GM18505 (cell line): ENCODE results near the gene TRAF2.
A peak's percentile ranks its signal among the peaks of the same experiment; 100 is the strongest.

ENCODE experiments used
- ATAC-seq: cut with Tn5 transposase; IDR thresholded peaks from one replicate; pipeline ENCODE4 v1.9.1; 2021; ENCODE audit not compliant: unreplicated experiment
- POLR2A ChIP-seq: IDR thresholded peaks from 4 replicates; pipeline ENCODE4 v1.6.1; 2011; ENCODE audit warnings: borderline replicate concordance; ENCODE audit not compliant: insufficient read depth, insufficient read length; ENCODE audit errors: extremely low read depth

Gene TRAF2

GRCh38 chr9:136944519-136945332 lies 58.4 kb downstream of the TRAF2 start, which contains the start of the genes C8G and FBXW5:
Gene C8G (plus strand): TSS chr9:136945243. CDS start chr9:136945321, 78 bp downstream.
Gene FBXW5 (minus strand): TSS chr9:136944738. CDS start chr9:136944083, 655 bp downstream.
- TF ChIP-seq POLR2A = peak; percentile 81
- ATAC-seq = peak; percentile 81

- ATAC-seq = no peak
- no peak for TF ChIP-seq POLR2A
Observed at GRCh38 chr9:136945333-136946227, 59.3 kb downstream of the TRAF2 start.

- TF ChIP-seq POLR2A = no peak
- ATAC-seq = no peak
Observed at GRCh38 chr9:136946228-136947027, 60.1 kb downstream of the TRAF2 start.

- no peak for ATAC-seq
- no peak for TF ChIP-seq POLR2A
Observed at GRCh38 chr9:136947028-136947891, 60.9 kb downstream of the TRAF2 start.

- no peak for TF ChIP-seq POLR2A
- no peak for ATAC-seq
Observed at GRCh38 chr9:136947955-136948510, 61.7 kb downstream of the TRAF2 start.

GRCh38 chr9:136949239-136949816 lies 63.0 kb downstream of the TRAF2 start:
- TF ChIP-seq POLR2A = no peak
- ATAC-seq = no peak

- peak; percentile 78 for ATAC-seq
- peak; percentile 76 for TF ChIP-seq POLR2A
Observed at GRCh38 chr9:136949817-136950655, 63.7 kb downstream of the TRAF2 start.

- TF ChIP-seq POLR2A = no peak
- no peak for ATAC-seq
Observed at GRCh38 chr9:136950656-136951276, 64.5 kb downstream of the TRAF2 start.

GRCh38 chr9:136951541-136952320 lies 65.4 kb downstream of the TRAF2 start, which contains the start of gene LCN12:
Gene LCN12 (plus strand): TSS chr9:136952273. CDS start chr9:136952328, 55 bp downstream.
- TF ChIP-seq POLR2A = no peak
- no peak for ATAC-seq
